OCI-LY3 (cell line): Measurements from ENCODE around the gene ABCG1.

Experiments used
- CTCF ChIP-seq: fragments of 200-600, 300-600 bp; sonication (generic); IDR thresholded peaks from 2 replicates; pipeline ENCODE4 v1.5.1; 2014; ENCODE audit warnings: antibody characterized with exemption, low read length, low read depth
- EZH2phosphoT487 ChIP-seq: fragments of 200-600 bp; shearing (Covaris generic); IDR thresholded peaks from 2 replicates; pipeline ENCODE4 v1.6.1; 2018; ENCODE audit warnings: antibody characterized with exemption, mixed run types, low read depth

- no peak for TF ChIP-seq CTCF
- TF ChIP-seq EZH2phosphoT487, result no peak
Observed at GRCh38 chr21:42199868-42200463, 19.0 kb upstream of the ABCG1 start.
